Left ventricle myocardium inferior (tissue), 1 donor: ENCODE measurements around the gene ZNF674. TPM values are rescaled to one million over a fixed set of nuclear protein-coding genes. Genes with fewer than 3 reads are reported as not detected.

Experiments used
- DNase-seq: peaks from one replicate; pipeline ENCODE4 v3.0.0-alpha.2; 2020
- H3K27ac ChIP-seq: fragments of 200-600 bp; replicated peaks from 2 replicates; pipeline ENCODE4 v1.8.0; 2021
- H3K27me3 ChIP-seq: fragments of 200-600 bp; 2 replicates; pipeline ENCODE4 v1.8.0; 2021; ENCODE audit warnings: low read depth
- H3K36me3 ChIP-seq: fragments of 200-600 bp; 2 replicates; pipeline ENCODE4 v1.8.0; 2021
- H3K4me1 ChIP-seq: fragments of 200-600 bp; 2 replicates; pipeline ENCODE4 v1.8.0; 2021
- H3K4me3 ChIP-seq: fragments of 200-600 bp; 2 replicates; pipeline ENCODE4 v1.8.0; 2021; ENCODE audit warnings: mild to moderate bottlenecking, moderate library complexity
- H3K9me3 ChIP-seq: fragments of 200-600 bp; replicated peaks from 2 replicates; pipeline ENCODE4 v1.8.0; 2021
- intact Hi-C: fragments of 100-400 bp; cut with micrococcal nuclease; formaldehyde crosslinking; loops from one replicate; pipeline ENCODE4 v1.11.0; 2022
- total RNA-seq: library from RNA; stranded (reverse); fragmentation: NEBNext Ultra II Directional; extraction: Animal tissue kit (Norgen Biotek cat#: 25700); gene quantifications from one replicate; pipeline ENCODE4 v1.2.1, GENCODE V29; 2021
- TF ChIP-seq, protein P1 (sequence below): fragments of 200-600 bp; IDR thresholded peaks from 2 replicates; pipeline ENCODE4 v1.8.0; 2021; ENCODE audit warnings: antibody characterized with exemption, mild to moderate bottlenecking, borderline replicate concordance
- donor health status: DM: no; HTN: yes; CAD: no; lungs with severe emphysema.

Gene ZNF674
- total RNA-seq, 1 donor from 2014 or later = 2.9 TPM

- Histone ChIP-seq H3K27me3 (no peaks in the 10 kb centered on the region), H3K4me1 (peaks cover 8% of the 10 kb centered on the region), H3K4me3 (no peak overlapping the region), H3K9me3 (no peaks in the 10 kb centered on the region), H3K36me3 (peaks cover 11% of the 10 kb centered on the region), H3K27ac (peak overlapping the region; percentile 45)
- no peak for DNase-seq
- TF ChIP-seq, protein P1, sequence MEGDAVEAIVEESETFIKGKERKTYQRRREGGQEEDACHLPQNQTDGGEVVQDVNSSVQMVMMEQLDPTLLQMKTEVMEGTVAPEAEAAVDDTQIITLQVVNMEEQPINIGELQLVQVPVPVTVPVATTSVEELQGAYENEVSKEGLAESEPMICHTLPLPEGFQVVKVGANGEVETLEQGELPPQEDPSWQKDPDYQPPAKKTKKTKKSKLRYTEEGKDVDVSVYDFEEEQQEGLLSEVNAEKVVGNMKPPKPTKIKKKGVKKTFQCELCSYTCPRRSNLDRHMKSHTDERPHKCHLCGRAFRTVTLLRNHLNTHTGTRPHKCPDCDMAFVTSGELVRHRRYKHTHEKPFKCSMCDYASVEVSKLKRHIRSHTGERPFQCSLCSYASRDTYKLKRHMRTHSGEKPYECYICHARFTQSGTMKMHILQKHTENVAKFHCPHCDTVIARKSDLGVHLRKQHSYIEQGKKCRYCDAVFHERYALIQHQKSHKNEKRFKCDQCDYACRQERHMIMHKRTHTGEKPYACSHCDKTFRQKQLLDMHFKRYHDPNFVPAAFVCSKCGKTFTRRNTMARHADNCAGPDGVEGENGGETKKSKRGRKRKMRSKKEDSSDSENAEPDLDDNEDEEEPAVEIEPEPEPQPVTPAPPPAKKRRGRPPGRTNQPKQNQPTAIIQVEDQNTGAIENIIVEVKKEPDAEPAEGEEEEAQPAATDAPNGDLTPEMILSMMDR = no peak
- intact Hi-C loops = no loop called here
Measured at GRCh38 chrX:46456125-46456922, 88.9 kb downstream of the ZNF674 start.

Other genes starting within 250 kb of the ZNF674 start
- 15.9 TPM for gene CHST7, start 28.3 kb upstream of the ZNF674 start, total RNA-seq
- gene SLC9A7, start 213.7 kb upstream of the ZNF674 start, total RNA-seq = 1.9 TPM